ENCODE results near the gene ADAMTS2.
A peak's percentile ranks its signal among the peaks of the same experiment; 100 is the strongest.
"Not testable (repeated sequence)": the region's sequence is repeated elsewhere in the genome, so short reads cannot be mapped to it uniquely, and the experiment has no call there.

Gene ADAMTS2

GRCh38 chr5:179112469-179113142 is 232.7 kb downstream of the ADAMTS2 start:
- Histone ChIP-seq H3K18ac (ENCODE audit: low read length) (no peak overlapping the region), H3K9ac (ENCODE audit: low read depth, low read length, poor library complexity) (no peak overlapping the region), H3K79me1 (ENCODE audit: low read depth, low read length) (no peaks in the 10 kb centered on the region), H2AFZ (ENCODE audit: low read length) (no peak overlapping the region), H3K4me2 (ENCODE audit: insufficient read depth, low read length, poor library complexity, severe bottlenecking) (no peak overlapping the region), H3K27ac (replicated peaks; ENCODE audit: low read length) (no peak overlapping the region), H3K14ac (ENCODE audit: low read length) (no peak overlapping the region), H3K4ac (ENCODE audit: low read length) (no peak overlapping the region), H3K36me3 (replicated peaks in 1 of 2; ENCODE audit: control insufficient read depth in 2 of 2, insufficient read depth in 2 of 2, low read length in 2 of 2) (no peaks in the 10 kb centered on the region), H2AK5ac (ENCODE audit: low read depth, low read length) (no peak overlapping the region), H2BK15ac (ENCODE audit: low read length) (no peak overlapping the region), H2BK120ac (ENCODE audit: low read depth, low read length) (no peak overlapping the region), H3K23ac (ENCODE audit: low read depth, low read length, poor library complexity) (no peak overlapping the region), H3K4me3 (ENCODE audit: low read length in 2 of 2) (no peak overlapping the region), H3K4me1 (ENCODE audit: control insufficient read depth in 2 of 2, insufficient read depth in 1 of 2, low read depth in 1 of 2, low read length in 2 of 2) (no peaks in the 10 kb centered on the region), H3K9me3 (replicated peaks in 1 of 2; ENCODE audit: control insufficient read depth in 2 of 2, insufficient read depth in 1 of 2, low read depth in 1 of 2, low read length in 2 of 2) (peaks cover 0 to 41% of the 10 kb centered on the region in 2 donors), H2BK12ac (ENCODE audit: low read length) (no peak overlapping the region), H4K8ac (ENCODE audit: low read depth, low read length) (no peak overlapping the region), H4K91ac (ENCODE audit: low read depth, low read length, poor library complexity) (no peak overlapping the region), H2BK5ac (ENCODE audit: low read length) (no peak overlapping the region), H3K27me3 (ENCODE audit: control insufficient read depth in 3 of 3, insufficient read depth in 3 of 3, low read depth in 1 of 3, low read length in 3 of 3) (no peaks in the 10 kb centered on the region)
- DNase-seq (ENCODE audit: low spot score) = no peak
- no CpG with 5 or more reads among the region's 12 CpGs for WGBS, 2 donors (ENCODE audit: extremely low coverage in 2 of 2, insufficient read length in 2 of 2, insufficient replicate concordance in 1 of 2)

GRCh38 chr5:179111267-179112207 is 233.7 kb downstream of the ADAMTS2 start:
- Histone ChIP-seq H3K36me3 (replicated peaks in 1 of 2; ENCODE audit: control insufficient read depth in 2 of 2, insufficient read depth in 2 of 2, low read length in 2 of 2) (no peaks in the 10 kb centered on the region), H2BK12ac (ENCODE audit: low read length) (no peak overlapping the region), H4K8ac (ENCODE audit: low read depth, low read length) (no peak overlapping the region), H3K9me3 (replicated peaks in 1 of 2; ENCODE audit: control insufficient read depth in 2 of 2, insufficient read depth in 1 of 2, low read depth in 1 of 2, low read length in 2 of 2) (peaks cover 0 to 35% of the 10 kb centered on the region in 2 donors), H3K23ac (ENCODE audit: low read depth, low read length, poor library complexity) (no peak overlapping the region), H2BK120ac (ENCODE audit: low read depth, low read length) (no peak overlapping the region), H2AK5ac (ENCODE audit: low read depth, low read length) (no peak overlapping the region), H3K4me1 (ENCODE audit: control insufficient read depth in 2 of 2, insufficient read depth in 1 of 2, low read depth in 1 of 2, low read length in 2 of 2) (no peaks in the 10 kb centered on the region), H3K4ac (ENCODE audit: low read length) (no peak overlapping the region), H2AFZ (ENCODE audit: low read length) (no peak overlapping the region), H3K79me1 (ENCODE audit: low read depth, low read length) (no peaks in the 10 kb centered on the region), H3K27ac (replicated peaks; ENCODE audit: low read length) (no peak overlapping the region), H3K9ac (ENCODE audit: low read depth, low read length, poor library complexity) (no peak overlapping the region), H2BK15ac (ENCODE audit: low read length) (no peak overlapping the region), H3K14ac (ENCODE audit: low read length) (no peak overlapping the region), H3K4me3 (ENCODE audit: low read length in 2 of 2) (peak overlapping the region in 1 of 2 donors; percentile 44), H3K4me2 (ENCODE audit: insufficient read depth, low read length, poor library complexity, severe bottlenecking) (no peak overlapping the region), H3K18ac (ENCODE audit: low read length) (no peak overlapping the region), H2BK5ac (ENCODE audit: low read length) (no peak overlapping the region), H3K27me3 (ENCODE audit: control insufficient read depth in 3 of 3, insufficient read depth in 3 of 3, low read depth in 1 of 3, low read length in 3 of 3) (no peaks in the 10 kb centered on the region), H4K91ac (ENCODE audit: low read depth, low read length, poor library complexity) (no peak overlapping the region)
- DNase-seq (ENCODE audit: low spot score) = no peak
- no CpG with 5 or more reads among the region's 21 CpGs for WGBS, 2 donors (ENCODE audit: extremely low coverage in 2 of 2, insufficient read length in 2 of 2, insufficient replicate concordance in 1 of 2)

- Histone ChIP-seq H4K91ac (ENCODE audit: low read depth, low read length, poor library complexity) (no peak overlapping the region), H2AFZ (ENCODE audit: low read length) (no peak overlapping the region), H3K79me1 (ENCODE audit: low read depth, low read length) (no peaks in the 10 kb centered on the region), H2BK5ac (ENCODE audit: low read length) (no peak overlapping the region), H2BK12ac (ENCODE audit: low read length) (no peak overlapping the region), H2BK120ac (ENCODE audit: low read depth, low read length) (no peak overlapping the region), H2AK5ac (ENCODE audit: low read depth, low read length) (no peak overlapping the region), H3K4me3 (ENCODE audit: low read length in 2 of 2) (no peak overlapping the region), H3K14ac (ENCODE audit: low read length) (no peak overlapping the region), H3K27ac (replicated peaks; ENCODE audit: low read length) (no peak overlapping the region), H3K4ac (ENCODE audit: low read length) (no peak overlapping the region), H3K36me3 (replicated peaks in 1 of 2; ENCODE audit: control insufficient read depth in 2 of 2, insufficient read depth in 2 of 2, low read length in 2 of 2) (no peaks in the 10 kb centered on the region), H3K27me3 (ENCODE audit: control insufficient read depth in 3 of 3, insufficient read depth in 3 of 3, low read depth in 1 of 3, low read length in 3 of 3) (no peaks in the 10 kb centered on the region), H3K9ac (ENCODE audit: low read depth, low read length, poor library complexity) (no peak overlapping the region), H2BK15ac (ENCODE audit: low read length) (no peak overlapping the region), H3K4me2 (ENCODE audit: insufficient read depth, low read length, poor library complexity, severe bottlenecking) (no peak overlapping the region), H4K8ac (ENCODE audit: low read depth, low read length) (no peak overlapping the region), H3K4me1 (ENCODE audit: control insufficient read depth in 2 of 2, insufficient read depth in 1 of 2, low read depth in 1 of 2, low read length in 2 of 2) (no peaks in the 10 kb centered on the region), H3K9me3 (replicated peaks in 1 of 2; ENCODE audit: control insufficient read depth in 2 of 2, insufficient read depth in 1 of 2, low read depth in 1 of 2, low read length in 2 of 2) (peaks cover 0 to 30% of the 10 kb centered on the region in 2 donors), H3K23ac (ENCODE audit: low read depth, low read length, poor library complexity) (no peak overlapping the region), H3K18ac (ENCODE audit: low read length) (no peak overlapping the region)
- DNase-seq (ENCODE audit: low spot score) = no peak
- no CpG with 5 or more reads among the region's 9 CpGs for WGBS, 2 donors (ENCODE audit: extremely low coverage in 2 of 2, insufficient read length in 2 of 2, insufficient replicate concordance in 1 of 2)
Observed at GRCh38 chr5:179110528-179110927, 234.7 kb downstream of the ADAMTS2 start.

GRCh38 chr5:179101282-179101681 is 244.0 kb downstream of the ADAMTS2 start:
- not testable (repeated sequence) for H2AK5ac ChIP-seq (ENCODE audit: low read depth, low read length); H2BK120ac ChIP-seq (ENCODE audit: low read depth, low read length); H3K14ac ChIP-seq (ENCODE audit: low read length); H4K8ac ChIP-seq (ENCODE audit: low read depth, low read length); DNase-seq (ENCODE audit: low spot score); H3K4ac ChIP-seq (ENCODE audit: low read length); H3K23ac ChIP-seq (ENCODE audit: low read depth, low read length, poor library complexity); H3K36me3 ChIP-seq (replicated peaks in 1 of 2; ENCODE audit: control insufficient read depth in 2 of 2, insufficient read depth in 2 of 2, low read length in 2 of 2); H3K4me1 ChIP-seq (ENCODE audit: control insufficient read depth in 2 of 2, insufficient read depth in 1 of 2, low read depth in 1 of 2, low read length in 2 of 2); H3K27me3 ChIP-seq (ENCODE audit: control insufficient read depth in 3 of 3, insufficient read depth in 3 of 3, low read depth in 1 of 3, low read length in 3 of 3); H3K4me3 ChIP-seq (ENCODE audit: low read length in 2 of 2); H3K9ac ChIP-seq (ENCODE audit: low read depth, low read length, poor library complexity); H2AFZ ChIP-seq (ENCODE audit: low read length); H2BK5ac ChIP-seq (ENCODE audit: low read length); H3K4me2 ChIP-seq (ENCODE audit: insufficient read depth, low read length, poor library complexity, severe bottlenecking); H3K18ac ChIP-seq (ENCODE audit: low read length); H3K27ac ChIP-seq (replicated peaks; ENCODE audit: low read length); H2BK15ac ChIP-seq (ENCODE audit: low read length); H4K91ac ChIP-seq (ENCODE audit: low read depth, low read length, poor library complexity); H3K79me1 ChIP-seq (ENCODE audit: low read depth, low read length); H2BK12ac ChIP-seq (ENCODE audit: low read length)
- WGBS, 2 donors (ENCODE audit: extremely low coverage in 2 of 2, insufficient read length in 2 of 2, insufficient replicate concordance in 1 of 2) = no CpG with 5 or more reads among the region's 17 CpGs
- H3K9me3 ChIP-seq (replicated peaks in 1 of 2; ENCODE audit: control insufficient read depth in 2 of 2, insufficient read depth in 1 of 2, low read depth in 1 of 2, low read length in 2 of 2) = peaks cover 9 to 16% of the 10 kb centered on the region in 2 donors
